GM18498 (cell line): ENCODE measurements around the gene CACNB4.

Experiments
- ATAC-seq: cut with Tn5 transposase; IDR thresholded peaks from one replicate; pipeline ENCODE4 v1.9.1; 2021; ENCODE audit warnings: mild to moderate bottlenecking, moderate library complexity; ENCODE audit not compliant: unreplicated experiment

The CACNB4 gene

GRCh38 chr2:151872463-151872862, 226.4 kb downstream of the CACNB4 start:
- no peak for ATAC-seq

GRCh38 chr2:151869291-151869690, 229.6 kb downstream of the CACNB4 start:
- no peak for ATAC-seq

- ATAC-seq = peak; percentile 99
Observed at GRCh38 chr2:151862700-151863099, 236.1 kb downstream of the CACNB4 start.

- ATAC-seq = no peak
Observed at GRCh38 chr2:151861174-151861573, 237.7 kb downstream of the CACNB4 start.

GRCh38 chr2:151860613-151861146, 238.2 kb downstream of the CACNB4 start:
- ATAC-seq = no peak

- ATAC-seq = no peak
Observed at GRCh38 chr2:151860210-151860609, 238.6 kb downstream of the CACNB4 start.

GRCh38 chr2:151857650-151858049, 241.2 kb downstream of the CACNB4 start:
- ATAC-seq = no peak

GRCh38 chr2:151855111-151855510, 243.7 kb downstream of the CACNB4 start:
- ATAC-seq = no peak

- ATAC-seq = no peak
Observed at GRCh38 chr2:151853070-151853758, 245.6 kb downstream of the CACNB4 start.

- no peak for ATAC-seq
Observed at GRCh38 chr2:151852260-151853069, 246.4 kb downstream of the CACNB4 start.

GRCh38 chr2:151851761-151852160, 247.1 kb downstream of the CACNB4 start:
- no peak for ATAC-seq

- ATAC-seq = no peak
Observed at GRCh38 chr2:151849413-151850010, 249.3 kb downstream of the CACNB4 start.

- peak; percentile 55 for ATAC-seq
Observed at GRCh38 chr2:151845884-151846283, 253.0 kb downstream of the CACNB4 start.

- peak; percentile 7 for ATAC-seq
Observed at GRCh38 chr2:151845481-151845880, 253.4 kb downstream of the CACNB4 start.

GRCh38 chr2:151844211-151844896, 254.5 kb downstream of the CACNB4 start:
- ATAC-seq = no peak

- ATAC-seq = no peak
Observed at GRCh38 chr2:151843691-151844061, 255.2 kb downstream of the CACNB4 start.

- ATAC-seq = no peak
Observed at GRCh38 chr2:151842830-151843690, 255.8 kb downstream of the CACNB4 start.

GRCh38 chr2:151841047-151841424, 257.8 kb downstream of the CACNB4 start:
- no peak for ATAC-seq

GRCh38 chr2:151840216-151841046, 258.4 kb downstream of the CACNB4 start:
- peak; percentile 97 for ATAC-seq
